ENCODE results near the gene TTK.
"Not testable (repeated sequence)": the region's sequence is repeated elsewhere in the genome, so short reads cannot be mapped to it uniquely, and the experiment has no call there.

The TTK gene

GRCh38 chr6:80028589-80028988 lies 24.1 kb downstream of the TTK start:
- H3K27me3 ChIP-seq (ENCODE audit: control insufficient read depth in 1 of 2, insufficient read depth in 1 of 2, low read length in 2 of 2): no peaks in the 10 kb centered on the region
- H3K4me2 ChIP-seq (ENCODE audit: low read length, poor library complexity, severe bottlenecking): no peak overlapping the region
- H3K36me3 ChIP-seq (ENCODE audit: control insufficient read depth in 1 of 2, insufficient read depth in 2 of 2, low read depth in 1 of 2, low read length in 2 of 2): peaks cover 0 to 7% of the 10 kb centered on the region in 2 experiments
- H4K91ac ChIP-seq (ENCODE audit: low read length): no peak overlapping the region
- H2BK120ac ChIP-seq (ENCODE audit: low read depth, low read length): no peak overlapping the region
- no peak overlapping the region for H2BK5ac ChIP-seq (ENCODE audit: low read depth, low read length, poor library complexity, severe bottlenecking)
- H3K4me3 ChIP-seq (ENCODE audit: insufficient read depth in 1 of 2, low read depth in 1 of 2, low read length in 2 of 2): no peak overlapping the region
- H3K4ac ChIP-seq (ENCODE audit: low read depth in 1 of 2, low read length in 2 of 2): no peak overlapping the region
- H3K14ac ChIP-seq (ENCODE audit: low read length in 2 of 2): no peak overlapping the region
- H4K8ac ChIP-seq (ENCODE audit: low read length): no peak overlapping the region
- no peak overlapping the region for H2AK5ac ChIP-seq (ENCODE audit: low read length, severe bottlenecking)
- no peak overlapping the region for H3K9ac ChIP-seq (ENCODE audit: low read length)
- no peak for DNase-seq
- H3K23ac ChIP-seq (ENCODE audit: low read length in 2 of 2): no peak overlapping the region
- peaks cover 1% of the 10 kb centered on the region for H3K79me1 ChIP-seq (replicated peaks; ENCODE audit: low read length, poor library complexity, severe bottlenecking)
- no peak overlapping the region for H2BK15ac ChIP-seq (ENCODE audit: low read depth, poor library complexity, severe bottlenecking)
- no CpG with 5 or more reads among the region's 3 CpGs for WGBS
- H3K4me1 ChIP-seq (ENCODE audit: control insufficient read depth, insufficient read depth, low read depth, low read length): no peaks in the 10 kb centered on the region
- H2AFZ ChIP-seq (ENCODE audit: low read depth, low read length): no peak overlapping the region
- no peak overlapping the region for H3K18ac ChIP-seq (ENCODE audit: low read depth in 1 of 2, low read length in 2 of 2)
- no peak overlapping the region for H3K27ac ChIP-seq (ENCODE audit: low read length, poor library complexity, severe bottlenecking)
- H2BK12ac ChIP-seq (ENCODE audit: low read length in 2 of 2): no peak overlapping the region
- H3K9me3 ChIP-seq (ENCODE audit: control insufficient read depth, low read length): no peaks in the 10 kb centered on the region

GRCh38 chr6:80029470-80029869 lies 25.0 kb downstream of the TTK start:
- H3K18ac ChIP-seq (ENCODE audit: low read depth in 1 of 2, low read length in 2 of 2): no peak overlapping the region
- no peak overlapping the region for H2BK120ac ChIP-seq (ENCODE audit: low read depth, low read length)
- no peak overlapping the region for H3K14ac ChIP-seq (ENCODE audit: low read length in 2 of 2)
- H3K4me3 ChIP-seq (ENCODE audit: insufficient read depth in 1 of 2, low read depth in 1 of 2, low read length in 2 of 2): no peak overlapping the region
- peaks cover 1% of the 10 kb centered on the region for H3K79me1 ChIP-seq (replicated peaks; ENCODE audit: low read length, poor library complexity, severe bottlenecking)
- H4K8ac ChIP-seq (ENCODE audit: low read length): no peak overlapping the region
- H2AFZ ChIP-seq (ENCODE audit: low read depth, low read length): no peak overlapping the region
- H2BK5ac ChIP-seq (ENCODE audit: low read depth, low read length, poor library complexity, severe bottlenecking): no peak overlapping the region
- no peaks in the 10 kb centered on the region for H3K9me3 ChIP-seq (ENCODE audit: control insufficient read depth, low read length)
- no peak overlapping the region for H2BK15ac ChIP-seq (ENCODE audit: low read depth, poor library complexity, severe bottlenecking)
- H2AK5ac ChIP-seq (ENCODE audit: low read length, severe bottlenecking): no peak overlapping the region
- 83% methylated on average over 3 of the region's 3 CpGs for WGBS
- H3K4me1 ChIP-seq (ENCODE audit: control insufficient read depth, insufficient read depth, low read depth, low read length): no peaks in the 10 kb centered on the region
- H3K27me3 ChIP-seq (ENCODE audit: control insufficient read depth in 1 of 2, insufficient read depth in 1 of 2, low read length in 2 of 2): no peaks in the 10 kb centered on the region
- no peak overlapping the region for H3K4me2 ChIP-seq (ENCODE audit: low read length, poor library complexity, severe bottlenecking)
- H3K27ac ChIP-seq (ENCODE audit: low read length, poor library complexity, severe bottlenecking): no peak overlapping the region
- H3K4ac ChIP-seq (ENCODE audit: low read depth in 1 of 2, low read length in 2 of 2): no peak overlapping the region
- no peak overlapping the region for H3K9ac ChIP-seq (ENCODE audit: low read length)
- H3K36me3 ChIP-seq (ENCODE audit: control insufficient read depth in 1 of 2, insufficient read depth in 2 of 2, low read depth in 1 of 2, low read length in 2 of 2): peaks cover 0 to 7% of the 10 kb centered on the region in 2 experiments
- peak; percentile 14 for DNase-seq
- no peak overlapping the region for H2BK12ac ChIP-seq (ENCODE audit: low read length in 2 of 2)
- H4K91ac ChIP-seq (ENCODE audit: low read length): no peak overlapping the region
- H3K23ac ChIP-seq (ENCODE audit: low read length in 2 of 2): no peak overlapping the region

DNA sequence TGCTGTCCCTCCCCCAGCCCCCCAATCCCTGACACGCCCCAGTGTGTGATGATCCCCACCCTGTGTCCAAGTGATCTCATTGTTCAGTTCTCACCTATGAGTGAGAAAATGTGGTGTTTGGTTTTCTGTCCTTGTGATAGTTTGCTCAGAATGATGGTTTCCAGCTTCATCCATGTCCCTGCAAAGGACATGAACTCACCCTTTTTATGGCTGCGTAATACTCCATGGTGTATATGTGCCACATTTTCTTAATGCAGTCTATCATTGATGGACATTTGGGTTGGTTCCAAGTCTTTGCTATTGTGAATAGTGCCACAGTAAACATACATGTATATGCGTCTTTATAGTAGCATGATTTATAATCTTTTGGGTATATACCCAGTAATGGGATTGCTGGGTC lies 43.8 kb downstream of the TTK start:
- H3K4me1 ChIP-seq (ENCODE audit: control insufficient read depth, insufficient read depth, low read depth, low read length); H3K4ac ChIP-seq (ENCODE audit: low read depth in 1 of 2, low read length in 2 of 2); H3K9ac ChIP-seq (ENCODE audit: low read length); H3K79me1 ChIP-seq (replicated peaks; ENCODE audit: low read length, poor library complexity, severe bottlenecking); H3K27ac ChIP-seq (ENCODE audit: low read length, poor library complexity, severe bottlenecking); H3K14ac ChIP-seq (ENCODE audit: low read length in 2 of 2); H4K8ac ChIP-seq (ENCODE audit: low read length); H2BK15ac ChIP-seq (ENCODE audit: low read depth, poor library complexity, severe bottlenecking); H3K4me2 ChIP-seq (ENCODE audit: low read length, poor library complexity, severe bottlenecking); DNase-seq; H3K9me3 ChIP-seq (ENCODE audit: control insufficient read depth, low read length); H3K36me3 ChIP-seq (ENCODE audit: control insufficient read depth in 1 of 2, insufficient read depth in 2 of 2, low read depth in 1 of 2, low read length in 2 of 2); H2AK5ac ChIP-seq (ENCODE audit: low read length, severe bottlenecking); H3K27me3 ChIP-seq (ENCODE audit: control insufficient read depth in 1 of 2, insufficient read depth in 1 of 2, low read length in 2 of 2); H2BK120ac ChIP-seq (ENCODE audit: low read depth, low read length); H3K18ac ChIP-seq (ENCODE audit: low read depth in 1 of 2, low read length in 2 of 2); H2BK12ac ChIP-seq (ENCODE audit: low read length in 2 of 2); H2AFZ ChIP-seq (ENCODE audit: low read depth, low read length); H2BK5ac ChIP-seq (ENCODE audit: low read depth, low read length, poor library complexity, severe bottlenecking); H3K4me3 ChIP-seq (ENCODE audit: insufficient read depth in 1 of 2, low read depth in 1 of 2, low read length in 2 of 2); H4K91ac ChIP-seq (ENCODE audit: low read length); H3K23ac ChIP-seq (ENCODE audit: low read length in 2 of 2): not testable (repeated sequence)
- 100% methylated on average over 1 of the region's 3 CpGs for WGBS

DNA sequence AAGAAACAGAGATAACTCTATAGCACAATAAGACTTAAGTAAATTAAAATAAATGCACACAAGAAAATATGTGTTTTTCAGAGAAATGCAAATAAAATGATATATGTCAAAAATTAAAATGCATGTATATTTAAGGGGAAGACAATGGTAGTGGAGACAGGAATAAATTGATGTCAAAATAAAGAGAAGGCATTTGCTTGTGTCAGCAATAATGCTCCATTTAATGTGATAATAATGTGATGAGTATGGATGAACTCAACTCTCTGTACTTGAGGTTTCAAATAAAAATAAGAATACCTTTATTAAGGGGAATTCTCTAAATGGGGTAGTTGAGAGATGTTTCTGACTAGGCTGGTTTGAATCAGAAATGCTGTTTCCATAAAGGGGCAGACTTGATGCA lies 56.3 kb downstream of the TTK start:
- Histone ChIP-seq H3K23ac (ENCODE audit: low read length in 2 of 2) (no peak overlapping the region), H3K27me3 (ENCODE audit: control insufficient read depth in 1 of 2, insufficient read depth in 1 of 2, low read length in 2 of 2) (no peaks in the 10 kb centered on the region), H3K27ac (ENCODE audit: low read length, poor library complexity, severe bottlenecking) (no peak overlapping the region), H2BK12ac (ENCODE audit: low read length in 2 of 2) (no peak overlapping the region), H3K4ac (ENCODE audit: low read depth in 1 of 2, low read length in 2 of 2) (no peak overlapping the region), H3K18ac (ENCODE audit: low read depth in 1 of 2, low read length in 2 of 2) (no peak overlapping the region), H2AK5ac (ENCODE audit: low read length, severe bottlenecking) (no peak overlapping the region), H2BK120ac (ENCODE audit: low read depth, low read length) (no peak overlapping the region), H3K36me3 (ENCODE audit: control insufficient read depth in 1 of 2, insufficient read depth in 2 of 2, low read depth in 1 of 2, low read length in 2 of 2) (no peaks in the 10 kb centered on the region), H3K4me3 (ENCODE audit: insufficient read depth in 1 of 2, low read depth in 1 of 2, low read length in 2 of 2) (no peak overlapping the region), H2BK15ac (ENCODE audit: low read depth, poor library complexity, severe bottlenecking) (no peak overlapping the region), H3K4me2 (ENCODE audit: low read length, poor library complexity, severe bottlenecking) (no peak overlapping the region), H3K9ac (ENCODE audit: low read length) (no peak overlapping the region), H2AFZ (ENCODE audit: low read depth, low read length) (no peak overlapping the region), H3K14ac (ENCODE audit: low read length in 2 of 2) (no peak overlapping the region), H3K4me1 (ENCODE audit: control insufficient read depth, insufficient read depth, low read depth, low read length) (no peaks in the 10 kb centered on the region), H2BK5ac (ENCODE audit: low read depth, low read length, poor library complexity, severe bottlenecking) (no peak overlapping the region), H4K91ac (ENCODE audit: low read length) (no peak overlapping the region), H4K8ac (ENCODE audit: low read length) (no peak overlapping the region), H3K79me1 (replicated peaks; ENCODE audit: low read length, poor library complexity, severe bottlenecking) (no peaks in the 10 kb centered on the region), H3K9me3 (ENCODE audit: control insufficient read depth, low read length) (no peaks in the 10 kb centered on the region)
- no peak for DNase-seq

All from mesenchymal stem cell (in vitro differentiated cells and primary cell).